Mammary epithelial cell (primary cell): ENCODE results near the gene RAPGEF4.

Experiments
- CTCF ChIP-seq, 2 donors: IDR thresholded peaks in 1 of 2; conservative IDR thresholded peaks in 1 of 2; 2 replicates each; pipeline ENCODE4 v1.5.1; 2011 to 2012; ENCODE audit warnings: inconsistent platforms in 2 of 2, low read length in 2 of 2, mild to moderate bottlenecking in 2 of 2, control low read depth in 1 of 2, low read depth in 1 of 2; ENCODE audit not compliant: insufficient read depth in 1 of 2; ENCODE audit errors: extremely low read depth in 1 of 2
- EZH2 ChIP-seq: IDR thresholded peaks from 2 replicates; pipeline ENCODE4 v1.6.1; 2012; ENCODE audit warnings: low read length, inconsistent platforms, borderline replicate concordance

- TF ChIP-seq EZH2 (no peak), CTCF (conservative IDR thresholded peaks at IDR 0.05 in 1 of 2, IDR thresholded peaks at IDR 0.05 in 1 of 2; ENCODE audit: extremely low read depth in 1 of 2, insufficient read depth in 1 of 2, low read depth in 1 of 2, low read length in 2 of 2) (no peak)
Observed at GRCh38 chr2:173017646-173018420, 282.2 kb downstream of the RAPGEF4 start.
